ENCODE data around the gene TMEM79. TPM values are rescaled to one million over a fixed set of nuclear protein-coding genes. Genes with fewer than 3 reads are reported as not detected.

The TMEM79 gene
- total and polyA plus RNA-seq, 2 donors (not counting 3 experiments of a cell fraction or from before 2014, with no cell fraction given) = 3.0 to 4.8 TPM

- TF ChIP-seq EZH2 (IDR thresholded peaks at IDR 0.05; ENCODE audit: borderline replicate concordance, low read depth, low read length, severe bottlenecking) = no peak
- TF ChIP-seq, protein P1, sequence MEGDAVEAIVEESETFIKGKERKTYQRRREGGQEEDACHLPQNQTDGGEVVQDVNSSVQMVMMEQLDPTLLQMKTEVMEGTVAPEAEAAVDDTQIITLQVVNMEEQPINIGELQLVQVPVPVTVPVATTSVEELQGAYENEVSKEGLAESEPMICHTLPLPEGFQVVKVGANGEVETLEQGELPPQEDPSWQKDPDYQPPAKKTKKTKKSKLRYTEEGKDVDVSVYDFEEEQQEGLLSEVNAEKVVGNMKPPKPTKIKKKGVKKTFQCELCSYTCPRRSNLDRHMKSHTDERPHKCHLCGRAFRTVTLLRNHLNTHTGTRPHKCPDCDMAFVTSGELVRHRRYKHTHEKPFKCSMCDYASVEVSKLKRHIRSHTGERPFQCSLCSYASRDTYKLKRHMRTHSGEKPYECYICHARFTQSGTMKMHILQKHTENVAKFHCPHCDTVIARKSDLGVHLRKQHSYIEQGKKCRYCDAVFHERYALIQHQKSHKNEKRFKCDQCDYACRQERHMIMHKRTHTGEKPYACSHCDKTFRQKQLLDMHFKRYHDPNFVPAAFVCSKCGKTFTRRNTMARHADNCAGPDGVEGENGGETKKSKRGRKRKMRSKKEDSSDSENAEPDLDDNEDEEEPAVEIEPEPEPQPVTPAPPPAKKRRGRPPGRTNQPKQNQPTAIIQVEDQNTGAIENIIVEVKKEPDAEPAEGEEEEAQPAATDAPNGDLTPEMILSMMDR (IDR thresholded peaks at IDR 0.05; ENCODE audit: extremely low read depth in 1 of 2, insufficient read depth in 1 of 2, low read depth in 1 of 2, low read length in 2 of 2) = no peak
- no peak for TF ChIP-seq MYC (IDR thresholded peaks at IDR 0.05; ENCODE audit: low read depth, low read length)
- TF ChIP-seq FOS (IDR thresholded peaks at IDR 0.05; ENCODE audit: borderline replicate concordance, insufficient read depth, low read length) = no peak
- peaks cover 0 to 4% of the 10 kb centered on the region in 2 experiments for H3K27me3 ChIP-seq (ENCODE audit: control insufficient read depth in 2 of 2, insufficient read depth in 2 of 2, low read length in 2 of 2)
- no peak overlapping the region for H3K27ac ChIP-seq (ENCODE audit: insufficient read depth, low read depth, low read length)
- H3K4me1 ChIP-seq (ENCODE audit: control insufficient read depth, extremely low read depth, insufficient read depth, low read length) = peaks cover 6% of the 10 kb centered on the region
- FAIRE-seq (no peak), DNase-seq (ENCODE audit: low read depth, low spot score) (no peak)
- no peaks in the 10 kb centered on the region for H3K79me2 ChIP-seq (ENCODE audit: control insufficient read depth, insufficient read depth, low read length)
- H2AFZ ChIP-seq (ENCODE audit: low read depth, low read length) = no peak overlapping the region
- no TSS peak for BruUV-seq (replicated peaks)
- no peak overlapping the region for H3K4me3 ChIP-seq (replicated peaks in 1 of 3; ENCODE audit: insufficient read depth in 1 of 3, low read depth in 1 of 3, low read length in 3 of 3)
- H3K9me3 ChIP-seq (replicated peaks; ENCODE audit: control insufficient read depth, insufficient read depth, low read length) = no peaks in the 10 kb centered on the region
- ChIA-PET CTCF (interaction anchor here (1.0 to 3.8 kb wide), 3 partner anchors 11 to 99 kb away, joined by 4 to 17 read pairs (median 12); no protein-coding TSS in a partner anchor), POLR2A (no interaction called here)
- peaks cover 0 to 9% of the 10 kb centered on the region in 2 experiments for H3K36me3 ChIP-seq (ENCODE audit: control insufficient read depth in 2 of 2, extremely low read depth in 1 of 2, insufficient read depth in 2 of 2, low read length in 2 of 2)
- no peak overlapping the region for H3K4me2 ChIP-seq (ENCODE audit: insufficient read depth, low read length)
- no peaks in the 10 kb centered on the region for H3K9me1 ChIP-seq (replicated peaks; ENCODE audit: control insufficient read depth, extremely low read depth, insufficient read depth, low read length)
- no peaks in the 10 kb centered on the region for H4K20me1 ChIP-seq (replicated peaks; ENCODE audit: control insufficient read depth, extremely low read depth, insufficient read depth, low read length)
- dilution Hi-C loops (cut with MboI; ENCODE audit: extremely low pct_ligation_motif_present, low sequenced_read_pairs) = no loop called here
- intact Hi-C loops (cut with micrococcal nuclease) = no loop called here
- H3K9ac ChIP-seq (replicated peaks; ENCODE audit: extremely low read depth, insufficient read depth, low read length) = no peak overlapping the region
Measured at GRCh38 chr1:156244712-156245111, 39.4 kb upstream of the TMEM79 start.
